Endothelial cell of umbilical vein (primary cell): ENCODE measurements around the gene KCNK16.

Source experiments
- CTCF ChIP-seq, 2 donors: IDR thresholded peaks; 1 replicate in 1 of 2; 2 replicates in 1 of 2; pipeline ENCODE4 v1.5.1; 2011; ENCODE audit warnings: low read length in 2 of 2, mild to moderate bottlenecking in 2 of 2, moderate library complexity in 2 of 2, control low read depth in 1 of 2, inconsistent platforms in 1 of 2, low read depth in 1 of 2; ENCODE audit not compliant: insufficient read depth in 1 of 2; ENCODE audit errors: extremely low read depth in 1 of 2
- EZH2 ChIP-seq: IDR thresholded peaks from 2 replicates; pipeline ENCODE4 v1.6.1; 2012; ENCODE audit warnings: borderline replicate concordance, low read depth, mild to moderate bottlenecking, moderate library complexity, low read length, inconsistent platforms; ENCODE audit not compliant: severe bottlenecking
- GATA2 ChIP-seq: IDR thresholded peaks from 2 replicates; pipeline ENCODE4 v1.7.0; 2011; ENCODE audit warnings: low read depth, mild to moderate bottlenecking, moderate library complexity, mixed read lengths, low read length; ENCODE audit not compliant: insufficient read length, insufficient read depth
- MAX ChIP-seq: IDR thresholded peaks from 2 replicates; pipeline ENCODE4 v1.6.1; 2011; ENCODE audit not compliant: insufficient read depth, insufficient read length
- POLR2AphosphoS5 ChIP-seq: IDR thresholded peaks from 2 replicates; pipeline ENCODE4 v1.6.1; 2012; ENCODE audit warnings: low read depth, mild to moderate bottlenecking, control low read depth, low read length, moderate library complexity; ENCODE audit not compliant: insufficient read depth

GRCh38 chr6:39266375-39266774 is 56.1 kb downstream of the KCNK16 start:
- TF ChIP-seq CTCF (IDR thresholded peaks at IDR 0.05; ENCODE audit: extremely low read depth in 1 of 2, insufficient read depth in 1 of 2, low read depth in 1 of 2, low read length in 2 of 2) (no peak), GATA2 (no peak), POLR2AphosphoS5 (no peak), EZH2 (no peak), MAX (no peak)
